Measurements from ENCODE around the gene RNF130. TPM values are rescaled to one million over a fixed set of nuclear protein-coding genes. Genes with fewer than 3 reads are reported as not detected.

The RNF130 gene
- 102 TPM for total RNA-seq

GRCh38 chr5:180071531-180072255 lies at the start of gene RNF130:
RNF130 (minus strand) TSS chr5:180071759; CDS start chr5:180071702, 57 bp downstream.
- DNase-seq (ENCODE audit: low spot score) (peak; percentile 96), ATAC-seq (peak; percentile 87)

- ATAC-seq: peak; percentile 23
- DNase-seq (ENCODE audit: low spot score): peak; percentile 33
Measured at GRCh38 chr5:180120237-180121101, 48.9 kb upstream of the RNF130 start.

GRCh38 chr5:180119903-180120236 lies 48.3 kb upstream of the RNF130 start:
- no peak for ATAC-seq
- DNase-seq (ENCODE audit: low spot score): no peak

GRCh38 chr5:180119031-180119902 lies 47.7 kb upstream of the RNF130 start:
- no peak for ATAC-seq
- no peak for DNase-seq (ENCODE audit: low spot score)

GRCh38 chr5:180118391-180118791 lies 46.8 kb upstream of the RNF130 start:
- DNase-seq (ENCODE audit: low spot score) (no peak), ATAC-seq (no peak)

- peak; percentile 81 for ATAC-seq
- no peak for DNase-seq (ENCODE audit: low spot score)
Measured at GRCh38 chr5:180117000-180117725, 45.6 kb upstream of the RNF130 start.

GRCh38 chr5:180116077-180116999 lies 44.8 kb upstream of the RNF130 start:
- DNase-seq (ENCODE audit: low spot score) (no peak), ATAC-seq (no peak)

GRCh38 chr5:180115326-180116076 lies 43.9 kb upstream of the RNF130 start:
- ATAC-seq (no peak), DNase-seq (ENCODE audit: low spot score) (peak; percentile 15)

- ATAC-seq (no peak), DNase-seq (ENCODE audit: low spot score) (peak; percentile 33)
Measured at GRCh38 chr5:180114304-180115003, 42.9 kb upstream of the RNF130 start.

- no peak for DNase-seq (ENCODE audit: low spot score)
- no peak for ATAC-seq
Measured at GRCh38 chr5:180113660-180114303, 42.2 kb upstream of the RNF130 start.

GRCh38 chr5:180112181-180112861 lies 40.8 kb upstream of the RNF130 start:
- ATAC-seq (no peak), DNase-seq (ENCODE audit: low spot score) (peak; percentile 29)

- ATAC-seq (no peak), DNase-seq (ENCODE audit: low spot score) (peak; percentile 37)
Measured at GRCh38 chr5:180111273-180112002, 39.9 kb upstream of the RNF130 start.

- ATAC-seq: no peak
- DNase-seq (ENCODE audit: low spot score): peak; percentile 19
Measured at GRCh38 chr5:180109920-180110319, 38.4 kb upstream of the RNF130 start.

GRCh38 chr5:180107005-180107404 lies 35.4 kb upstream of the RNF130 start:
- ATAC-seq (no peak), DNase-seq (ENCODE audit: low spot score) (no peak)

GRCh38 chr5:180105827-180106312 lies 34.3 kb upstream of the RNF130 start:
- DNase-seq (ENCODE audit: low spot score): peak; percentile 15

GRCh38 chr5:180104168-180104530 lies 32.6 kb upstream of the RNF130 start:
- DNase-seq (ENCODE audit: low spot score): peak; percentile 14
- ATAC-seq: no peak

More at GRCh38 chr5:180105827-180106312, 34.3 kb upstream of the RNF130 start:
- ATAC-seq: no peak
